ENCODE results near the gene LYZL6. TPM values are rescaled to one million over a fixed set of nuclear protein-coding genes. Genes with fewer than 3 reads are reported as not detected.

Gene LYZL6
- not detected in 2 replicates for total RNA-seq

GRCh38 chr17:35943537-35943936 is at the start of gene LYZL6:
Gene LYZL6, minus strand, starts transcription at chr17:35943713. Its CDS starts 4,357 bp downstream, at chr17:35939356.

GRCh38 chr17:35986643-35987042 is 43.1 kb upstream of the LYZL6 start, which contains the start of gene CCL14:
Gene CCL14, minus strand, starts transcription at chr17:35986729. Its CDS starts 80 bp downstream, at chr17:35986649.

GRCh38 chr17:35981246-35981645 is 37.7 kb upstream of the LYZL6 start, which contains the start of gene CCL16:
Gene CCL16, minus strand, starts transcription at chr17:35981497. Its CDS starts 77 bp downstream, at chr17:35981420.

GRCh38 chr17:35930211-35931065 is 13.1 kb downstream of the LYZL6 start, which contains the start of gene RDM1:
Gene RDM1, minus strand, starts transcription at chr17:35930773. Its CDS starts 46 bp downstream, at chr17:35930727.

Other genes starting within 250 kb of the LYZL6 start
- 0.07 TPM in 1 of 2 replicates, not detected in the other for gene RASL10B, start 212.1 kb downstream of the LYZL6 start, total RNA-seq
- not detected in 2 replicates for gene GAS2L2, start 190.5 kb downstream of the LYZL6 start, total RNA-seq
- gene C17orf50, start 182.8 kb downstream of the LYZL6 start, total RNA-seq: not detected in 2 replicates
- gene MMP28, start 148.1 kb downstream of the LYZL6 start, total RNA-seq: 0.07 and 0.44 TPM in 2 replicates
- gene TAF15, start 134.2 kb downstream of the LYZL6 start, total RNA-seq: 21.8 and 28.8 TPM in 2 replicates
- gene HEATR9, start 74.8 kb downstream of the LYZL6 start, total RNA-seq: not detected in 2 replicates
- 4.7 and 5.0 TPM in 2 replicates for gene CCL5, start 63.4 kb downstream of the LYZL6 start, total RNA-seq
- 0.20 and 0.80 TPM in 2 replicates for gene RDM1, start 12.9 kb downstream of the LYZL6 start, total RNA-seq
- gene CCL16, start 37.8 kb upstream of the LYZL6 start, total RNA-seq: not detected in 2 replicates
- gene CCL14, start 43.0 kb upstream of the LYZL6 start, total RNA-seq: 0.80 and 4.8 TPM in 2 replicates
- gene CCL15, start 57.8 kb upstream of the LYZL6 start, total RNA-seq: not detected in 2 replicates
- gene CCL23, start 74.3 kb upstream of the LYZL6 start, total RNA-seq: not detected in 2 replicates
- not detected in 2 replicates for gene CCL18, start 120.6 kb upstream of the LYZL6 start, total RNA-seq
- not detected in 2 replicates for gene CCL3, start 146.4 kb upstream of the LYZL6 start, total RNA-seq
- not detected in 2 replicates for gene CCL4, start 160.1 kb upstream of the LYZL6 start, total RNA-seq
- gene TBC1D3B, start 232.9 kb upstream of the LYZL6 start, total RNA-seq: 3.2 TPM in 1 of 2 replicates, not detected in the other